ENCODE measurements around the gene POLR2M. TPM values are rescaled to one million over a fixed set of nuclear protein-coding genes. Genes with fewer than 3 reads are reported as not detected.

POLR2M gene
- total RNA-seq, 1 donor from 2014 or later: 70.8 TPM

GRCh38 chr15:57681011-57681410 is 25.5 kb upstream of the POLR2M start:
- Mint-ChIP-seq H3K4me3 (ENCODE audit: unreplicated experiment) (no peak overlapping the region), H3K27ac (ENCODE audit: unreplicated experiment) (no peak overlapping the region), H3K27me3 (ENCODE audit: unreplicated experiment) (peaks cover 3% of the 10 kb centered on the region), H3K4me1 (ENCODE audit: unreplicated experiment) (no peaks in the 10 kb centered on the region), H3K36me3 (ENCODE audit: low read depth, unreplicated experiment) (peaks cover 18% of the 10 kb centered on the region), H3K9me3 (ENCODE audit: unreplicated experiment) (no peaks in the 10 kb centered on the region)
- TF ChIP-seq CTCF (IDR thresholded peaks at IDR 0.05; ENCODE audit: unreplicated experiment): no peak
- no peak for DNase-seq (ENCODE audit: low spot score)

- Mint-ChIP-seq H3K4me1 (ENCODE audit: unreplicated experiment) (no peaks in the 10 kb centered on the region), H3K4me3 (ENCODE audit: unreplicated experiment) (no peak overlapping the region), H3K27me3 (ENCODE audit: unreplicated experiment) (peaks cover 3% of the 10 kb centered on the region), H3K27ac (ENCODE audit: unreplicated experiment) (no peak overlapping the region), H3K9me3 (ENCODE audit: unreplicated experiment) (no peaks in the 10 kb centered on the region), H3K36me3 (ENCODE audit: low read depth, unreplicated experiment) (peaks cover 18% of the 10 kb centered on the region)
- no peak for DNase-seq (ENCODE audit: low spot score)
- TF ChIP-seq CTCF (IDR thresholded peaks at IDR 0.05; ENCODE audit: unreplicated experiment): no peak
These were observed 23.0 kb upstream of the POLR2M start for GRCh38 chr15:57683481-57683880.

- Mint-ChIP-seq H3K27me3 (ENCODE audit: unreplicated experiment) (peaks cover under 1% of the 10 kb centered on the region), H3K4me1 (ENCODE audit: unreplicated experiment) (no peaks in the 10 kb centered on the region), H3K27ac (ENCODE audit: unreplicated experiment) (peak overlapping the region; percentile 59), H3K4me3 (ENCODE audit: unreplicated experiment) (peak overlapping the region; percentile 69), H3K36me3 (ENCODE audit: low read depth, unreplicated experiment) (peaks cover 13% of the 10 kb centered on the region), H3K9me3 (ENCODE audit: unreplicated experiment) (no peaks in the 10 kb centered on the region)
- DNase-seq (ENCODE audit: low spot score): no peak
- no peak for TF ChIP-seq CTCF (IDR thresholded peaks at IDR 0.05; ENCODE audit: unreplicated experiment)
These were observed 21.9 kb upstream of the POLR2M start for GRCh38 chr15:57684491-57685151.

DNA sequence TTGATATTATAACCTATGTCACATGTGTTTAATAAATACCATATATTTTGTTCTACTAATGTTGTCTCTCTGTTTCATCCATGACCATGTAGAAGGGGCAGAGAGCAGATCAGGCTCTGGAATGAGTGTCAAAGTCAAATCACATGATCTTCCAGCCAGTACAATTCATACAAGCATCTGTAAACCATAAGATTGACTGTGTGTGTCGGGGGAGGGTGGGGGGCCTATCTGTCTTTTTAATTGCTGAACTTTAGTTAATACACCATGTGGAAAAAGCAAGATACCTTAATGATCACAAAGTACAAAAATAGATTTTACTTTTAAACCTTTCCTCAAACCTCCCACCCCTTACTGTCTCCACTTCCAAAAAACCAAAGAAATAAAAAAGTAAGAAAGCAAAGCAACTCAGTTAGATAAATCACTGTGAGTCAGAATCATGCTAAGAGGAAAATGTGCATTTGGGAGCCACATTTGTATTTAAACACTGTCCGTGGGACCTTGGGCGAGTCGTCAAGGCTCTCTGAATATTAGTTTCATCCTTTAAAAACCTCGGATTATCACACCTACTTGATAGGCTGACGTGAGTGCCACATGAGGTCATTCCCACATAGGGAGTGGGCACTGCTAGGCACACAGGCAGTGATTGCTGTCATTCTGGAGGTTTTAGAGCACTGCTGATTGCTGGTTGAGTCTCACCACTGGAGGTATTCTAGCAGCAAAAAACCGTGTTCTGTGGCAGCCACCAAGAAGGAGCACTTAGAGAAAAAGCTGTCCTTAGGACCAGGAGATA is 21.0 kb upstream of the POLR2M start:
- H3K27ac Mint-ChIP-seq (ENCODE audit: unreplicated experiment): no peak overlapping the region

More for the DNA sequence above, 21.0 kb upstream of the POLR2M start:
- no peak for DNase-seq (ENCODE audit: low spot score)
- Mint-ChIP-seq H3K4me1 (ENCODE audit: unreplicated experiment) (no peaks in the 10 kb centered on the region), H3K4me3 (ENCODE audit: unreplicated experiment) (no peak overlapping the region), H3K27me3 (ENCODE audit: unreplicated experiment) (no peaks in the 10 kb centered on the region), H3K9me3 (ENCODE audit: unreplicated experiment) (no peaks in the 10 kb centered on the region), H3K36me3 (ENCODE audit: low read depth, unreplicated experiment) (peaks cover 12% of the 10 kb centered on the region)
- no peak for TF ChIP-seq CTCF (IDR thresholded peaks at IDR 0.05; ENCODE audit: unreplicated experiment)
